CD4-positive, alpha-beta T cell treated with Interleukin-12 subunit alpha and Interleukin-12 subunit beta, for 1 hour (primary cell): Measurements from ENCODE around the gene EEF2KMT.
A peak's percentile ranks its signal among the peaks of the same experiment; 100 is the strongest.
"Not testable (repeated sequence)": the region's sequence is repeated elsewhere in the genome, so short reads cannot be mapped to it uniquely, and the experiment has no call there.

Experiments
- DNase-seq: peaks from one replicate; pipeline ENCODE4 v3.0.0-alpha.2; 2020

The EEF2KMT gene, protein sequence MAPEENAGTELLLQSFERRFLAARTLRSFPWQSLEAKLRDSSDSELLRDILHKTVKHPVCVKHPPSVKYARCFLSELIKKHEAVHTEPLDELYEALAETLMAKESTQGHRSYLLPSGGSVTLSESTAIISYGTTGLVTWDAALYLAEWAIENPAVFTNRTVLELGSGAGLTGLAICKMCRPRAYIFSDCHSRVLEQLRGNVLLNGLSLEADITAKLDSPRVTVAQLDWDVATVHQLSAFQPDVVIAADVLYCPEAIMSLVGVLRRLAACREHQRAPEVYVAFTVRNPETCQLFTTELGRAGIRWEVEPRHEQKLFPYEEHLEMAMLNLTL

DNA sequence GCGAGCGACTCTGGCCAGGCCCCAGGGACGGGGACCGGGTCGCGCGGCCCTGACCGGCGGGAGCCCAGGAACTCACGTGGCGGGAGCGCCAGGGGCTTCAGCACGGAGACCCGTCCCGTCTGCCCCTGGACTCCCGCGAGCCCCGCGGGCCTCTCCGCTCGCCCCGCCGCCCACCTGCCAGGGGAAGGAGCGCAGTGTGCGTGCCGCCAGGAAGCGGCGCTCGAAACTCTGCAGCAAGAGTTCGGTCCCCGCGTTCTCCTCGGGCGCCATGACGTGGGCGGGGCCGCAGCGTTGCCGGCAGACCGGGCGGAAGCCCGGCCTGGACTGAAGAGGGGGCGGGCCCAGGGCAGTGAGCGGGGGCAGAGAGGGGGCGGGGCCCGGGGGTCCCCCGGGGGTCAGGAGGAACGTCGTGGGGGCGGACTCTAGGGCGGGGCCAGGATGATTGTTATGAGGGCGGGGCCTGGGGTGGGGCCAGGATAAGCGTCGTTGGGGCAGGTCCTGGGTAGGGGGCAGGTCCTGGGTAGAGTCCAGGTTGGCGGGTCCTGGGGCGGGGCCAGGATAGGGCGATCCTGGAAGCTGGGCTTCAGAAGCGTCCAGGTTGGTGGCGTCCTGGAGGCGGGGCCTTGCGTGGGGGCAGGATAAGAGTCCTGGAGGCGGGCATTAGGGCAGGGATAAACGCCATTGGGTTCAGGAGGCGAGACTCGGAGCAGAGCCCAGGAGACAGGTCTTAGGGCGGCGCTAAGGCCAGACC lies at the start of gene EEF2KMT:
Gene EEF2KMT (minus strand): TSS at position 326 of the 751 bp plus-strand sequence. CDS start 56 bp downstream, at position 270.
- DNase-seq = peak; percentile 95

DNA sequence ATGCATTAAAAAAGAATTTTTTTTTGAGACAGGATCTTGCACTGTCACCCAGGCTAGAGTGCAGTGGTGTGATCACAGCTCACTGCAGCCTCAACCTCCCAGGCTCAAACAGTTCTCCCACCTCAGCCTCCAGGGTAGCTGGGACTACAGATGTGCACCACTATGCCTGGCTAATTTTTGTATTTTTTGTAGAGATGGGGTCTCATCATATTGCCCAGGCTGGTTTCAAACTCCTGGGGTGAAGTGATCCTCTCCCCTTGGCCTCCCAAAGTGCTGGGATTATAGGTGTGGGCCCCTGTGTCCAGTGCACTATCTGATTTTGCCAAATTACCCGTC lies 47.0 kb upstream of the EEF2KMT start:
- not testable (repeated sequence) for DNase-seq

- no peak for DNase-seq
Measured at GRCh38 chr16:5143761-5144620, 46.4 kb upstream of the EEF2KMT start.

DNA sequence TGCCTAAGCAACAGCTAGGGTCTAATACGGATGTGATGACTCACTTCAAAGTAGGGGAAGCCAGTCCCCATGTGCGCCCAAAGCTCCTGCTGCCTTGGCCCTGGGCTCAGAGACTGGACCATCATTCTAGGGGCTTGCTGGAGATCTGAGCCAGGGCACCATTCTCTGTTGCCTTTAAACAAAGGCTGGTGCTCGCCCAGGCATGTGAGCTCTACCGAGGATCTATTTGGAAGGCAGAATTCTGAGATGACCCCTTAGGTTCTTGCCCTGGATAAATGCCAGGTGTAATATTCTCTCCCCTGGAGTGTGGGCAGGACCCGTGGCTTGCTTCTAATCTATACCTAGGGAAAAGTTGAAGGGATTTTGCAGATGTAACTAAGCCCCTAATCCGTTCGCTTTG lies 42.6 kb upstream of the EEF2KMT start:
- not testable (repeated sequence) for DNase-seq

GRCh38 chr16:5134739-5135452 lies 37.3 kb upstream of the EEF2KMT start:
- DNase-seq = not testable (repeated sequence)

DNA sequence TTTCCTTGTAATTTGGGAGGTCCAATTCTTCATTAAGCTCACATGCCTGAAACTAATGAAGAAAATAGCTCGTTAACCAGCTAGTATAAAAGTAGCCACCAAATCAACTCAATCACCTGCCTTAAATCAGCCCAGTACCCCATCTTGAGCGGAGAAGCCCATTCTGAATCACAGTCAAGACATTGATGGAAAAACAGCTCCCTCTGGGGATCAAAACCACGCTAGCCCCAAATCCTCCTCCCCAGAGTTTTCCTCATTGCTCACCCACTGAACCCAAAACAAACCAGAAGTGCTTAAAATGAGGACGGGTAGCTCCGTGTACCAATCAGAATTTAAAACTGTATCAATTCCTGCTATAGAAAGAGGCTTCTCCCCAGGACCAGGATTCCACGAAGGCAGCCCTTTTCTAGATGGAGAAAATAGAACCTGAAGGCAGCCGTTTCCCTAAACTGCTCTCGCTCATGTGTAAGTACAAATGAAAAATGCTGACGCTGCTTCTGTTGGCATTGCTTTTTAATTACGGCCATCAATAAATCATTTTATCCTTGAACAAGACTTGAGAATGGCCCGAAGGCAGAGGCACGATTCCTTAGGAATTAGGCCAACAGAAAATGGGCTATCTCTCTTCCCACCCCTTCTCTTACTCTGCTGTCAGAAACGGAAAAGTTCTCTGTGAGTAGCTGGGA lies 35.5 kb upstream of the EEF2KMT start:
- not testable (repeated sequence) for DNase-seq

DNA sequence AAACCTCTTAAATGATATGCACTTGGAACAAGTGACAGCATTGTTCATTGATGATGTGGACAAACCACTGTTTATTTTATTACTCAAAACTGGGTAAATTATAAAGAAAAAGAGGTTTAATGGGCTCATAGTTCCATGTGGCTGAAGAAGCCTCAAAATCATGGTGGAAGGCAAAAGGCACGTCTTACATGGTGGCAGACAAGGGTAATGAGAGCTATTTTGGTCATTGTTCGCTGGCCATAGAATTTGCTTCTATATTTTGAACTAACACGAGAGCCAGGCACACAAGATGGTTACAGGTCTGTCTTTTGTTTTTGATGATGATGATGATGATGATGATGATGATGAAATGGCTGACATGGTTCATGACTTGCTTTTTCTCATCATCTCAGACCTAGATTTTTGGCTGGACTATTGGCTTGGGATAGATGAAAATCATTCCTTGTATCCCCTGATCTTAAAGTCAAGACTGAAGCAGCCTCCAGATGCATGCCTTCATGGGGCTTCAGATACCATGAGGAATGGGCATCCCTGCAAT lies 33.9 kb upstream of the EEF2KMT start:
- DNase-seq = not testable (repeated sequence)

GRCh38 chr16:5117300-5118087 lies 19.9 kb upstream of the EEF2KMT start:
- peak; percentile 47 for DNase-seq

DNA sequence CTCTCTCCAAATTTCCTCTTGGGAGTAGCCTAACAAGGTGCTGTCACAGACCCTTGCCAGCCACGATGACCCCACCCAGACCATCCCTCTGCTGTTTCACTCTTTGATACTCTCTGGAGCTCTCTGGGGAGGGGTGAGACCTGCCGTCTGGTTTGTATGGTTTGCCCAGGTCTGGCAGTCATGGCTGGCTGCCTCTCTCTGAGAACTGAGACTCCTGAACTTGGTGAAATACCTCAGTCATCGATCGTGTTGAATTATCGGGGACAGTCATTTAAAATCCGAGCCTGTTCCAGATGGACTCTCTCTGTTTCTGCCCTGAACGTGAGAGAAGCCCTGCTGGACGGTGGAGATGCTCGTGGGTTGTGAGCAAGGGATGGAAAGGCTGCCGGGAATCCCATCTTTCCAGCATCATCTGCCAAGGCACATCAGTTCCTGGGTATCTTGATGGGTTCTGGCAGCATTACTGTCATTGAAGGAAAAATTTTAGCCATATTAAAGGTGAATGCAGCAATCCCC lies 19.2 kb upstream of the EEF2KMT start:
- not testable (repeated sequence) for DNase-seq

DNA sequence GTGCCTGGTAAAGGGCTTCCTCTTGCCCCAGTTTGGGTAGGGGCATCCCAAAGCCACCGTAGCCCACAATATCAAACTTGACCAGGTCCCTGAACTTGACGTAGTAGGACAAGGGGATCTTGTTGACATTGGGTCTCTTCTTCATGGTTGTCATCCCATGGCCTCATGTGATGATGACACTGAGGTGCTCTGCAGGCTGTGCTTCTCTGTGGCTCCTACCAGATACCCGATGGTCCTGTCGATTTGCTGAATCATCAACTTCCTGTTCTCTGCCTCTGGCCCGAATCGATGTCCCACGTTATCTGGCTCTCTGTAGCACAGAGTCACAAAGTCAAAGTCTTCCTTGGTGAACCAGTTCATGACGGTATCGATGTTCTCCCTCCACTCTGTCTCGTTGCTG lies 13.3 kb upstream of the EEF2KMT start:
- DNase-seq = not testable (repeated sequence)

DNA sequence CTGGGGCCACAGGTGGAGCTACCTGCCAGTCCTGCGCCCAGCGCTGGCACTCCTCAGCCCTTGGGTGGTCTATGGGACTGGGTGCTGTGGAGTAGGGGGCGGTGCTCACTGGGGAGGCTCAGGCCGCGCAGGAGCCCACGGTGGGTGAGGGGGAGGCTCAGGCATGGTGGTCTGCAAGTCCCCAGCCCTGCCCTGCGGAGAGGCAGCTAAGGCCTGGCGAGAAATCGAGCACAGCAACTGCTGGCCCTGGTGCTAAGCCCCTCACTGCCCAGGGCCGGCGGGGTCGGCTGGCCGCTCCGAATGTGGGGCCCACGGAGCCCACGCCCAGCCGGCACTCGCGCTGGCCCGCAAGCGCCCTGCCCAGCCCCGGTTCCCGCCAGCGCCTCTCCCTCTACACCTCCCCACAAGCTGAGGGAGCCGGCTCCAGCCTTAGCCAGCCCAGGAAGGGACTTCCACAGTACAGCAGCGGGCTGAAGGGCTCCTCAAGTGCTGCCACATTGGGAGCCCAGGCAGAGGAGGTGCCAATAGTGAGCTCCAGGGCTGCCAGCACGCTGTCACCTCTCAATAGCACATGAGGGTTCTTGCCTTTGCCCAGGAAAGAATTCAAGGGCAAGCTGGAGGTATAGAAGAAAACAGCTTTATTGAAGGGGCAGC lies 11.0 kb upstream of the EEF2KMT start:
- no peak for DNase-seq

DNA sequence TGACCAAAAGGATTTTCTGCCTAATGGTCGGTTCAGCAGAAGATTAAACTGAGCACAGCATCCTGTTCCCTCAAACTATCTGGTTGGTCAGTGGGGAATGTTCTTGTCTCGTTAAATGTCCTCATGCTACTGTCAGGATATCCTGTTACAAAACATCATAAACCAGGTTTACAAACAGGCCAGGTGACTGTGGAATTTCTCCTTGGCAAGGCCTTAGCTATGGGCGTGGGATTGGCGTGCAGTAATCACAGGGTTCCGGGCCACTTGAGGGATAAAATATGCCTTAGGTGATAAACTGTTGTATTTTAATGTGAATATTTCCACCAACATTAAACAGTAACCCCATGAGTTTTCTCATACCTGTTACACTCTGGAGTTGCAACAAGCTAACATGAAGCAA lies 7.4 kb upstream of the EEF2KMT start:
- not testable (repeated sequence) for DNase-seq

GRCh38 chr16:5103296-5104032 lies 5.9 kb upstream of the EEF2KMT start:
- DNase-seq = not testable (repeated sequence)

DNA sequence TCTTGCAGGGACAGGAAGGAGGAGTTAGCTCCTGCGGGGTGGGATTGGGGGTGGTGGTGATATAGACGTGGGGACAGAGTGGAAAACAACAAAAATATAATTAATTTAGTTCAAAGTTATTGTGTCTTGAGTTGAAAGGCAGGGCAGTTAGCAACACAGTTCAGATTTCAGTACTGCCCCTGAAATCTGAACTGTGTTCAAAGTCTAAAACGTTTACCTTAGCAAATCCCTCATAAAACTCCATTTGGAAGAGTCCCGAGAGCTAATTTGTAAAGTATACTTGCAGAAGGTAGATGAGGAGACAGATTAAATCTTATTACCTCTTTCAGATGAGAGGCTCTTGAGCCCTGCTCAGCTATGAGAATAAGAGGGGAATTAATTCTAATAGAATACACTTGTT lies 1.6 kb upstream of the EEF2KMT start:
- DNase-seq = not testable (repeated sequence)

DNA sequence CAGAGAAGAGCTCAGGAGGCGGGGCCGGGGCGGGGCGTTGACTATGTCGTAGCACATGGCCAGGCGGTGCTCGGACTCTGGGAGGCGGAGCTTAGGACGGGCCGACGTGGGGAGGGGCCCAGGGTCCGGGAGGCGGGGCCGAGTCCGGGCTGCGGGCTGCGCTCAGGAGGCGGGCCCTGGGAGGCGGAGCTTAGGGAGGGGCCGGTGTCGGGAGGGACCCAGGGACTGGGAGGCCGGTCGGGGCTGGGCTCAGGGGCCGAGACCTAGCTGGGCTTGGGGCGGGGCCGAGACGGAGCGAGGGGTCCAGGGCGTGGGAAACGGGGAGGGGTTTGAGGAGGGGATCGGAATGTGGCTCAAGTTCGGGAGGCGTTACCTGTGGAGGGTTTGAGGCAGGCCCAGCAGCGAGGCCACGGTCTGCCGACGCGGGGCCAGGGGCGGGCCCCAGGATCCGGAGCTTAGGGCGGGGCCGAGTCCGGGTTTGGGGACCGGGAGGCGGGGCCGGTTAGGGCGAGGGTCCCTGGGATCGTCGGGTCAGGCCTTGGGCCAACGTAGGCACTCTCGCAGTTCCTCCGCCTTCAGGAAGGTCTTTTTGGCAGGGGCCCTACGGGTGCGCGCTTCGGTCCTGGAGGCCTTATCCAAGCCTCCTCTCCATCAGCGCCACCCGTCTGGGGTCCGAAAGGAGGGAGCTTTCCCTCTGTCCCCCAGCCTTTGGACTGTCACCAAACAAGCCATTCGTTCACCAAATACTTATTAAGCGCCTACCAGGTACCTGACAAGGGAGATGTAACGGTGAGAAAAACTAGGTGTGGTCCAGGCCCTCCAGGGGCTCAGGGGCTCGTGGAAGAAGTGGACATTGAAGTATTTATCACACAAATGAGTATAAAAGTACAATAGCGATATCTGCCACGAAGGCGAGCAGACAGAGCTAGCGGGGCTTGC lies 895 bp upstream of the EEF2KMT start:
- peak; percentile 97 for DNase-seq

DNA sequence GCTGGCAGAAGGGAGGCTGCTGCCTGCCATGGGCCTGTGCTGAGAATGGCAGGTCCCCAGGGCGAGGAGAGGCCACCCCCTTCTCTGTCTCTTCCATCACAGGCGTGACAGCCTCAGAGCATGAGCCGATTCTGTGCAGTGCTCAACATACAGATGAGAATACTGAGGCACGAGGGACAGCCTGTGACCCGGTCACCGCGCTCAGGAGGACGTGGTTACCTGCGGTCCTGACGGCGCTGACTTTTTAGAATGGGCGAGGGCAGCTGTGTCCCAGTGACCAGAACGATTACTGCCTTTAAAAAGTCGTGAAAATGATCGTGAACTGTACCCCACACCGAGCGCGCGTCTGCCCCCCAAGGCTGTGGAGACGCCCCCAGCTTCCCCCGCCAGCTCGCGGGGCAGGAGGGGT lies 530 bp downstream of the EEF2KMT start:
- peak; percentile 42 for DNase-seq

- DNase-seq = not testable (repeated sequence)
Measured at GRCh38 chr16:5096437-5097060, 1.0 kb downstream of the EEF2KMT start.
